Osteocyte (in vitro differentiated cells): ENCODE results near the gene ME3. TPM values are rescaled to one million over a fixed set of nuclear protein-coding genes. Genes with fewer than 3 reads are reported as not detected.

Experiments used
- DNase-seq: peaks from one replicate; pipeline ENCODE4 v3.0.0; 2021; ENCODE audit warnings: mixed read lengths; ENCODE audit not compliant: unreplicated experiment; ENCODE audit errors: extremely low spot score
- H3K27ac Mint-ChIP-seq: one replicate; pipeline ENCODE4 v1.8.0; 2021; ENCODE audit warnings: mild to moderate bottlenecking, mixed read lengths; ENCODE audit not compliant: unreplicated experiment
- H3K27me3 Mint-ChIP-seq: one replicate; pipeline ENCODE4 v1.8.0; 2021; ENCODE audit warnings: mixed read lengths; ENCODE audit not compliant: unreplicated experiment
- H3K36me3 Mint-ChIP-seq: one replicate; pipeline ENCODE4 v1.8.0; 2021; ENCODE audit warnings: mixed read lengths; ENCODE audit not compliant: unreplicated experiment
- H3K4me1 Mint-ChIP-seq: one replicate; pipeline ENCODE4 v1.8.0; 2021; ENCODE audit warnings: mixed read lengths; ENCODE audit not compliant: unreplicated experiment
- H3K4me3 Mint-ChIP-seq: one replicate; pipeline ENCODE4 v1.8.0; 2021; ENCODE audit warnings: mild to moderate bottlenecking, moderate library complexity, mixed read lengths; ENCODE audit not compliant: unreplicated experiment
- H3K9me3 Mint-ChIP-seq: one replicate; pipeline ENCODE4 v1.8.0; 2021; ENCODE audit warnings: mixed read lengths; ENCODE audit not compliant: unreplicated experiment
- total RNA-seq: library from RNA; stranded (reverse); gene quantifications from 2 replicates; pipeline ENCODE4 v1.2.1, GENCODE V29; 2021
- TF ChIP-seq, protein P1 (sequence below): fragments of 200-600 bp; sonication (generic); IDR thresholded peaks from 2 replicates; pipeline ENCODE4 v1.5.0; 2021; ENCODE audit warnings: antibody characterized with exemption, mild to moderate bottlenecking, moderate library complexity

The ME3 gene
- total RNA-seq, 1 donor from 2014 or later = 19.5 TPM

DNA sequence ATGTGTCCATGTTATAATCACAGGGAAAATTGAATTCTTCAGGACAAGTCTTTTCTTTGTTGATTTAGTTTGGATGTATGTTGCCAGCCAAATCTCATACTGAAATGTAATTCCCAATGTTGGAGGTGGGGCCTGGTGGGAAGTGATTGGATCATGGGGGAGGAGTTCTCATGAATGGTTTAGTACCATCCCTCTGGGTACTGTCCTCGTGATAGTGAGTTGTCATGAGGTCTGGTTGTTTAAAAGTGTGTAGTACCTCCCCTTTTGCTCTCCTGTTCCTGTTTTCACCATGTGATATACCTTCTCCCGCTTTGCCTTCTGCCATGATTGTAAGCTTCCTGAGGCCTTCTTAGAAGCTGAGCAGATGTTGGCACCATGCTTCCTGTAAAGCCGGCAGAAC is 197.4 kb downstream of the ME3 start:
- H3K27me3 Mint-ChIP-seq = no peaks in the 10 kb centered on the region
- H3K36me3 Mint-ChIP-seq = peaks cover 4% of the 10 kb centered on the region
- no peak for DNase-seq
- TF ChIP-seq, protein P1, sequence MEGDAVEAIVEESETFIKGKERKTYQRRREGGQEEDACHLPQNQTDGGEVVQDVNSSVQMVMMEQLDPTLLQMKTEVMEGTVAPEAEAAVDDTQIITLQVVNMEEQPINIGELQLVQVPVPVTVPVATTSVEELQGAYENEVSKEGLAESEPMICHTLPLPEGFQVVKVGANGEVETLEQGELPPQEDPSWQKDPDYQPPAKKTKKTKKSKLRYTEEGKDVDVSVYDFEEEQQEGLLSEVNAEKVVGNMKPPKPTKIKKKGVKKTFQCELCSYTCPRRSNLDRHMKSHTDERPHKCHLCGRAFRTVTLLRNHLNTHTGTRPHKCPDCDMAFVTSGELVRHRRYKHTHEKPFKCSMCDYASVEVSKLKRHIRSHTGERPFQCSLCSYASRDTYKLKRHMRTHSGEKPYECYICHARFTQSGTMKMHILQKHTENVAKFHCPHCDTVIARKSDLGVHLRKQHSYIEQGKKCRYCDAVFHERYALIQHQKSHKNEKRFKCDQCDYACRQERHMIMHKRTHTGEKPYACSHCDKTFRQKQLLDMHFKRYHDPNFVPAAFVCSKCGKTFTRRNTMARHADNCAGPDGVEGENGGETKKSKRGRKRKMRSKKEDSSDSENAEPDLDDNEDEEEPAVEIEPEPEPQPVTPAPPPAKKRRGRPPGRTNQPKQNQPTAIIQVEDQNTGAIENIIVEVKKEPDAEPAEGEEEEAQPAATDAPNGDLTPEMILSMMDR = no peak
- no peaks in the 10 kb centered on the region for H3K9me3 Mint-ChIP-seq
- peak overlapping the region; percentile 36 for H3K27ac Mint-ChIP-seq
- peaks cover 79% of the 10 kb centered on the region for H3K4me1 Mint-ChIP-seq
- no peak overlapping the region for H3K4me3 Mint-ChIP-seq

- H3K36me3 Mint-ChIP-seq = peaks cover 4% of the 10 kb centered on the region
- peak overlapping the region; percentile 62 for H3K27ac Mint-ChIP-seq
- H3K27me3 Mint-ChIP-seq = no peaks in the 10 kb centered on the region
- peaks cover 77% of the 10 kb centered on the region for H3K4me1 Mint-ChIP-seq
- TF ChIP-seq, protein P1 = no peak
- DNase-seq = no peak
- H3K4me3 Mint-ChIP-seq = no peak overlapping the region
- H3K9me3 Mint-ChIP-seq = no peaks in the 10 kb centered on the region
Observed at GRCh38 chr11:86473991-86474833, 198.2 kb downstream of the ME3 start.

GRCh38 chr11:86469491-86470388 is 202.7 kb downstream of the ME3 start:
- Mint-ChIP-seq H3K27me3 (no peaks in the 10 kb centered on the region), H3K36me3 (peaks cover 7% of the 10 kb centered on the region), H3K27ac (no peak overlapping the region), H3K4me3 (no peak overlapping the region), H3K9me3 (no peaks in the 10 kb centered on the region), H3K4me1 (peaks cover 59% of the 10 kb centered on the region)
- DNase-seq = no peak
- TF ChIP-seq, protein P1 = no peak

DNA sequence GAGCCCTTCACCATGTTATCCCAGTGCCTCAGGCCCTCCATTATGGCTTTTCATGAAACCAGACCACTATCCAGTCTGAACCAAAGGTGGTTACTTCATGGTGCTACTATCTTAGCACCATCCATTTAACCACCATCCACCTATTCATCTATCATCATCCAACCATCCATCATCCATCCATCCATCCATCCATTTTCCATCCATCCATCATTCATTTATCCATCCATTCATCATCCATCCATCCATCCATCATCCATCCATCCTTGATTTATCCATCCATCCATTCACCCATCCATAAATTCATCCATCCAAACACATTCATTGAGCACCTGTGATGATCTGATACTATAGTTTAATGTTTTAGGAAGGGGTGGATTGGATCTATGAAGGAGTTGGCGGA is 204.2 kb downstream of the ME3 start:
- Mint-ChIP-seq H3K4me3 (no peak overlapping the region), H3K27ac (no peak overlapping the region), H3K27me3 (no peaks in the 10 kb centered on the region), H3K36me3 (peaks cover 11% of the 10 kb centered on the region), H3K9me3 (no peaks in the 10 kb centered on the region), H3K4me1 (peaks cover 46% of the 10 kb centered on the region)
- DNase-seq = no peak
- TF ChIP-seq, protein P1 = no peak
